ENCODE measurements around the gene HS6ST1. TPM values are rescaled to one million over a fixed set of nuclear protein-coding genes. Genes with fewer than 3 reads are reported as not detected.

The HS6ST1 gene
- total RNA-seq, 2 donors from 2014 or later: 25.4 to 44.8 TPM

DNA sequence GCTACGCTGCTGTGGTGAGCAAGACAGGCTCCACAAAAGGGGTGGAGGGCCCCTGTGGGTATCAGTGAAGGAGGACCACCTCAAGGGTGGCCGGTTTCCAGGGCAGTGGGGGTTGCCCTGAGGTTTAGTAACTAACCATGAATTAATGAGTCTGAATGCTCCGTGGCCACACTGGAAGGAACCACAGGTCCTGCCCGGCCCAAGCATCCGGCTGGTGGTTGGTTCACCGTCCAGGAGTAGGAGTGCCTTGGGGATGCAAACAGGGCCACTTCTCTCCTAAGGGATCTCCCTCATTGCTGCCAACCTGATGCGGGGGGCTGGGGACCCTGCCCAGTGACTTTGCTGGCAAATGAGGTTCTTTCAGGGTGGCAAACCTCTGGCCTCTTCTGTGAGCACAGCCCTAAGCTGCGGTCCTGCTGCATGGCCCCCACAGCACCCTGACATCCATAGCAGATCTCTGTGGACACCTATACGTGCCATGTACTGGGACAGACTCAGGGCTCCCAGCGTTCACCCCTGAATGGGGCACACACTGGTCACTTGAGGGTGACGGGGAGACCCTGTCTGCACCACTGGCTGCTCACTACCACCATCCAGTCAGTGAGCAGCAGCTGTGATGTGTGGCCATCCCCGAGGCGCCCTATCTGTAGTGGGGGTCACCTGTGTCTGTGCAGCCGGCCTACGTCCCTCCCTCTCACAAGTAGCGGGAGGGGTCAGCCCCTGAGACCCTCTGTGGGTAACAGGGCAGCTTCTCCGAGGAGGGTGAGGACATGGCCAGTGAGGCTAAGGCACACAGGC lies 41.6 kb downstream of the HS6ST1 start:
- no peaks in the 10 kb centered on the region for H3K9me3 ChIP-seq
- H3K27me3 ChIP-seq: no peaks in the 10 kb centered on the region
- no peak overlapping the region for H3K4me3 ChIP-seq
- no peak for TF ChIP-seq POLR2A (IDR thresholded peaks at IDR 0.05)
- no peak for TF ChIP-seq CTCF (IDR thresholded peaks at IDR 0.05)
- 83 to 93% methylated on average over 11 to 17 of the region's 17 CpGs for WGBS, 2 donors
- H3K4me1 ChIP-seq: peaks cover 18% of the 10 kb centered on the region
- DNase-seq (peak in 1 of 4 donors; percentile 3), ATAC-seq (no peak)
- intact Hi-C loops (cut with DNase I): no loop called here
- peaks cover 0 to 3% of the 10 kb centered on the region in 2 donors for H3K36me3 ChIP-seq (replicated peaks in 1 of 2; ENCODE audit: insufficient read depth in 1 of 2, low read depth in 2 of 2)
- no peak overlapping the region for H3K27ac ChIP-seq

- intact Hi-C loops (cut with DNase I): no loop called here
- ATAC-seq (no peak), DNase-seq (peak in 1 of 4 donors; percentile 8)
- Histone ChIP-seq H3K27me3 (no peaks in the 10 kb centered on the region), H3K4me3 (no peak overlapping the region), H3K27ac (no peak overlapping the region), H3K36me3 (replicated peaks in 1 of 2; ENCODE audit: insufficient read depth in 1 of 2, low read depth in 2 of 2) (peaks cover 0 to 3% of the 10 kb centered on the region in 2 donors), H3K4me1 (peaks cover 3% of the 10 kb centered on the region), H3K9me3 (no peaks in the 10 kb centered on the region)
- no peak for TF ChIP-seq POLR2A (IDR thresholded peaks at IDR 0.05)
- WGBS, 2 donors: 93 to 95% methylated on average over 11 to 14 of the region's 14 CpGs
Observed at GRCh38 chr2:128275498-128276045, 43.1 kb downstream of the HS6ST1 start.

DNA sequence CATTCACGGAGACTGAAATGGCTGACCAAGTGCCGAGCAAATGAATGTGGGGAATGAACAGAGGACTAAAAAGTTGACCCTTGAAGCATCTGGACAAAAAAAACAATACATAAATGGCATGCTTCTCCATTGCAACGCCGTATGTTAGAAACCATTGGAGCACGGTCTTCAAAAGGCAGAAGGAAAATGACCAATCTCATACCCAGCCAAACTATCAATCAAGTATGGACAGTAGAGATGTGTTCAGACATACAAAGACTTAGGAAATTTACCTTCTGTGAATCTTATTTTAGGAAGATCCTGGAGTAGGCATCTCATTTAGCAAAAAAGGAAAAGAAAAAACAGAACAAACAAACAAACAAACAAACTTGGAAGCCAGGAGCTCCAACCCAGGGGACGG lies 44.5 kb downstream of the HS6ST1 start:
- TF ChIP-seq POLR2A (IDR thresholded peaks at IDR 0.05) (no peak), CTCF (IDR thresholded peaks at IDR 0.05) (no peak)
- ATAC-seq (no peak), DNase-seq (no peak)
- no peak overlapping the region for H3K4me3 ChIP-seq
- peaks cover 0 to 3% of the 10 kb centered on the region in 2 donors for H3K36me3 ChIP-seq (replicated peaks in 1 of 2; ENCODE audit: insufficient read depth in 1 of 2, low read depth in 2 of 2)
- no peak overlapping the region for H3K27ac ChIP-seq
- 84 to 100% methylated on average over 6 of the region's 6 CpGs for WGBS, 2 donors
- H3K27me3 ChIP-seq: no peaks in the 10 kb centered on the region
- H3K4me1 ChIP-seq: no peaks in the 10 kb centered on the region
- no peaks in the 10 kb centered on the region for H3K9me3 ChIP-seq
- intact Hi-C loops (cut with DNase I): no loop called here

- WGBS, 2 donors: 83% methylated on average over 9 to 16 of the region's 16 CpGs
- peak in 2 of 4 donors; percentile 11 to 21 for DNase-seq
Observed at GRCh38 chr2:128273469-128274081, 45.1 kb downstream of the HS6ST1 start.

More at GRCh38 chr2:128273469-128274081, 45.1 kb downstream of the HS6ST1 start:
- intact Hi-C loops (cut with DNase I): no loop called here
- TF ChIP-seq CTCF (IDR thresholded peaks at IDR 0.05): no peak
- no peak for TF ChIP-seq POLR2A (IDR thresholded peaks at IDR 0.05)
- H3K9me3 ChIP-seq: no peaks in the 10 kb centered on the region
- no peak for ATAC-seq
- no peaks in the 10 kb centered on the region for H3K4me1 ChIP-seq
- H3K27ac ChIP-seq: no peak overlapping the region
- peaks cover 0 to 3% of the 10 kb centered on the region in 2 donors for H3K36me3 ChIP-seq (replicated peaks in 1 of 2; ENCODE audit: insufficient read depth in 1 of 2, low read depth in 2 of 2)
- H3K4me3 ChIP-seq: no peak overlapping the region
- no peaks in the 10 kb centered on the region for H3K27me3 ChIP-seq
